Kidney capillary endothelial cell (primary cell): ENCODE measurements around the gene MAPK6.
"Not testable (repeated sequence)": the region's sequence is repeated elsewhere in the genome, so short reads cannot be mapped to it uniquely, and the experiment has no call there.

ENCODE experiments used
- DNase-seq: peaks from one replicate; pipeline ENCODE4 v3.0.0-alpha.2; 2018; ENCODE audit warnings: low spot score

Gene MAPK6

DNA sequence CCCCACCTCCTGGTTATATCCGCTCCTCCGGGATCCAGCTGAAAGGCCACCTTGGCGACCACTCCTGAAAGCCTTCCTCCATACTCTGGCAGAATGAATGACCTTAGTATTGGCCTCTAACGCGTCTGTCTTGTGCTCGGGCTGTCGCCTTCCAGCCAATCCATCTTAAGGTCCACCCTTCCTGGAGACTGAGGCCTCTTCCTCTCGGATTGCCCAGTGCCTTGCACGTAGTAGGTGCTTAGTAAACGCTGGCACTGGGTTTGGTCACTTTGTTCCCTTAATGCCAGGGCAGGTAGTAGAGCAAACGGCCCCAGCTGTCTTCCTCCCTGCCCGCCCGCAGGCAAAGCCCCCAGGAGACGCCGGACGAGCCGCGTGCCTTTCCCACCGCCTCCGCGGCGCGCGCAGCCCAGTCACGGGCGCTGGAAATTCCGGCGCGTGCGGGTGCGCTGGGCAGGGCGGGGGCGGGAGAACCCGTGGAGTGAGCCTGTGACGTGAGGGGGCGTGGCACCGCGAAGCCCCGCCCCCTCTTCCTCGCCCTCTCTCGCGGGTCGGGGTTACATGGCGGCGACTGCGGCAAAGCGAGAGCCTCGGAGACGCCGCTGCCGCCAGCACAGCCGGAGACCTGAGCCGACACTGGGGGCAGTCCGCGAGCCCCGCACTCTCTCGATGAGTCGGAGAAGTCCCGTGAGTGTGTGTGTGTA lies at the start of gene MAPK6:
Gene MAPK6, plus strand, starts transcription at position 527 of the 701 bp plus-strand sequence. CDS start 27,242 bp downstream, outside the sequence.
- peak; percentile 83 for DNase-seq

DNA sequence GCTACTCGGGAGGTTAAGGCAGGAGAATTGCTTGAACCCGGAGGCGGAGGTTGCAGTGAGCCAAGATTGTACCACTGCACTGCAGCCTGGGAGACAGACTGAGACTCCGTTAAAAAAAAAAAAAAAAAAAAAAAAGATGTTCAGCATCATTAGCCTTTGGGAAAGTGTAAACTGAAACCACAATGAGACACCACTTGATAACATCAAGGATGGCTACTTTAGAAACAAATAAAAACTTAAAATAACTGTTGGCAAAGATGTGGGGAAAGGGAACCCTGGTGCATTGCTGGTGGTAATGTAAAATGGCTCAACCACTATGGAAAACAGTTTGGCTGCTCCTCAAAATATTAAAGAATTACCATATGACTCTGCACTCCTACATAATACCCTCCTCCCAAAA lies 49.3 kb upstream of the MAPK6 start:
- DNase-seq: no peak

DNA sequence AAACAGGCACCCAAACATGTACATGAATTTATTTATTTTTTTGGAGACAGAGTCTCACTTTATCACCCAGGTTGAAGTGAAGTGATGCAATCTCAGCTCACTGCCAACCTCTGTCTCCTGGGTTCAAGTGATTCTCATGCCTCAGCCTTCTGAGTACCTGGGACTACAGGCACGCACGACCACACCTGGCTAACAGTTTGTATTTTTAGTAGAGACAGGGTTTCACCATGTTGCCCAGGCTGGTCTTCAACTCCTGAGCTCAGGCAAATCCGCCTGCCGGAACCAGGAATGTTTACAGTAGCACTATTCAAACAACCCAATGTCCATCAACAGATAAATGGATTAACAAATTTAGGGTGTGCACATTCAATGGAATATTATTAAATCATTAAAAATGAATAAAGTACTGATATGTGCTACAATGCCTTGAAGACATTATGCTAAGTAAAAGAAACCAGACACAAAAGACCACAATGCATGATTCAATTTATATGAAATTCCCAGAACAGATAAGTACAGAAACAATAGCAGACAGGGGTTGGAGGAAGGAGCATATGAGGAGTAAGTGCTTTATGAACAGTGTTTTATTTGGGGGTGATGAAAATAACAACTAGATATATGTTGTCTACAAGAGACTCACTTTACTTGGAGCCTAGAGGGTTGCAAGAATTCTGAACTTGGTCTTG lies 48.7 kb upstream of the MAPK6 start:
- no peak for DNase-seq

DNA sequence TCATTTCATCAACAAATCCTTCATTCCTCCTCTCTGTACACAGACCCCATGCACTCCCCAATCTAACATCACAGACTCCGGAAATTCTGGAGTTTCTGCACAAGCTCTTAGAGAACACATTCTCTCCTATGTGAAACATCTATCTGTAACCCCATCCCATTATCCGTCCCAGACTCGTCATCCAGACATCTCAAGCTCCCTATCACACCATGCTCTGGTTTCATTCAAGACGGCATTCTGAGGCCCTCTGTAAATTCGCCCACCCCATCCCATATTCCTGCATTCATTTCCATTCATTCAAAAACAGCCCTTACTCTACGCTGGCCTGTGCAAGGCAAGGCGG lies 48.0 kb upstream of the MAPK6 start:
- no peak for DNase-seq

DNA sequence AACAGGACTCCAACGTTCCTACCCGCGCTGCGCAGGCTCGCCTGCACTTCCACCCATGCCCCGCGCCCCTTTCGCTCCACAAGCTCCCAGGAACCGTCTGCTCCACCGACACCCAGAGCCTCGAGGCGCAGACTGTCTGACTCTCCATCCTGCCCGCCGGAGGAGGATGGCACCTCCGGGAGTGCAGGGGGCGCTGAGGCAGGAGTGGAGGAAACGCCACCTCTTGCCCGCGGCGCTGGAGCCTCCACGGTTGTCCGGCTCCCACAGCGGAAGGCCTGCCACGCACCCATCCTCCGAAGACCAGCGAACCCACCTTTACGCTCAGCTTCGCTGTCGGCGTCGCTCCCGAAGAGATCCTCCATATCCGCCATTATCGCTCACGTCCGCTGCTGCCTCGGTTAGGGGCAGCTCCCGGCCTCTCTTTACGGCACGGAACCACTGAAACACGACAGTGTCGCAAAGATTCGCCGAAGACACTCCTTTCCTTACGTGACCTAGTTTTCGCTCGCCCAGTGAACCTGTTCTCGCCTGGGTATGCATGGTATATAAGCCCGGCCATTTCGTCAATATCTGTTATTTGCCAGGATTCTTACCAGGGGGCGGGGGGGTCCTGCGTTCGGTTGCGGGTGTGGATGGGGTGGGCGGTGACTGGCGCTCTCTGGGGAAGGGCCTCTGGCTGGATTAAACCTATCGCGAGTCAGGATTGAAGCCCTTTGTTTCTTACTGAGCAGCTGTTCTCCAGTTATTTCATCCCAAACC lies 47.5 kb upstream of the MAPK6 start, which contains the start of gene LEO1:
Gene LEO1, minus strand, starts transcription at position 404 of the 759 bp plus-strand sequence. Its CDS starts 33 bp downstream, at position 371.
- peak; percentile 95 for DNase-seq

DNA sequence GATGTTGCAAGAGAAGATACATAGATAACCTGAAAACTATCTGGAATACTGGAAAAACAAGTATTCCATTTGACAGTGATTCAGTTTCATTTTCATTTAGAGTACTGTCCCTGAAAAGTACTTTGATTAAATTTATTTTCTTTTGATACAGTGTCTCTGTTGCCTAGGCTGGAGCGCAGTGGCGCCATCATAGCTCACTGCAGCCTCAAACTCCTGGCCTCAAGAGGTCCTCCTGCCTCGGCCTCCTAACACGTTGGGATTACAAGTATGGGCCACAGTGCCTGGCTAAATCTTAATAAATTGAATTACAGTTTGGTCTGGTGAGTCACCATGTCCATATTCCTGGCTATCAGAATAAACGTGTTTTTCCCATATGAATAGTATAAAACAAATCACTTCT lies 45.8 kb upstream of the MAPK6 start:
- no peak for DNase-seq

DNA sequence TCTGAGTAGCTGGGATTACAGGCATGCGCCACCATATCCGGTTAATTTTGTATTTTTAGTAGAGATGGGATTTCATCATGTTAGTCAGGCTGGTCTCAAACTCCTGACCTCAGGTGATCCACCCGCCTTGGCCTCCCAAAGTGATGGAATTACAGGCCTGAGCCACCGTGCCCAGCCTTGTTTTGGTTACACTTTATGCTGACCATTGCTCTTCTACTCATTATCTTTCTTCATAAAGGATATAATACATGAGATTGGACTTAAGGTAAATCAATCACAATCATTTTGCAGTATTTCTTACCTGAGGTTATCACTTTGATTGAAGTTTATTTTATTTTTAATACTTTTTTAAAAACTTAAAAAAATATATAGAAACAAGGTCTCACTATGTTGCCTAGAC lies 45.2 kb upstream of the MAPK6 start:
- DNase-seq: no peak

DNA sequence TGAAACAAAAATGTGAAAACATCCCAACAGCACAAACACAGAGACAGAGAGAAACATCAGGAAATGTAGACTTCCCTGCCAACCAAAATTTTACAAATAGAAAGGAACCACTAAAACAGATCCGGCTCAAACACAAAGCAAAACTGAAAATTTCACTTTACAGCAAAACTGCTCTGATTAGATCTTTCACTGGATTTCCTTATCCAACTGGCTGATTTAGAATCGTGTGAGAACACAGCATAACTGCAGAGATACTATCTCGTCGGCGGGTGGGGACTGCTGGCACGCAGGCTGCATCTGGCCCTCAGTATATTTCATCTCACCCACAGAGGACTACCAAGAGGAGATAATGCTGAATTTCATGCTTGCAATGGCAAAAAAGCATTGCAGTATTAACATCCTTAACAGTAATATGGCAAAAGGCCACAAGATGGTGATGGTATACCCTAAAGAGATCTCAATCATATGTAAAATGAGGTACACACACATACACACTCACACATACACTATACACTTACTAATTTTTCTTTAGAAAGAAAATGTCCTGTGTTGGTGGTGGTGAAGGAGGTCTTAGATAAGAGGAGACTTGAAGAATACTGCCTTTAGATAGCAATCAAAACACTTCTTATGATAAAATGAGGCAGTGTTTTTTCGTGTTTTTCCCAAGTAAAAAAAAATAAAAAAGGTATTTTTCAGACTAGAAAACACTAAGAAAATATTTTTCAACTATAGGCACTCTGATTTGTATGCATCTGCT lies 36.8 kb upstream of the MAPK6 start:
- DNase-seq: peak; percentile 85

DNA sequence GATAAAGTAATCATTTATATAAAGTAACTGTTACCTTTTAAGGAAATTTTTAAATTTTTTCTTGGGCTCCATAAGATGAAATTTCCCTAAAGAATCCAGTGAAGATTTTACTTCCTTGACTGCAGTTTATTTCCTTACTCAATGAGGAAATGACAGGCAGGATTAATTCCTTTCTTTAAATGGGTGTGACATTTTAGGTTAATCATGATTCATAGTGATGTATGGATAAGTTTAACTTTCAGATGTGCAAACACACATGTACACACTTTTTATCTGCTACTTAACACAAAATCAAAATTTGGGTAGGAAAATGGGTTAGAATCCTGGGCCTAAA lies 36.3 kb upstream of the MAPK6 start:
- no peak for DNase-seq

DNA sequence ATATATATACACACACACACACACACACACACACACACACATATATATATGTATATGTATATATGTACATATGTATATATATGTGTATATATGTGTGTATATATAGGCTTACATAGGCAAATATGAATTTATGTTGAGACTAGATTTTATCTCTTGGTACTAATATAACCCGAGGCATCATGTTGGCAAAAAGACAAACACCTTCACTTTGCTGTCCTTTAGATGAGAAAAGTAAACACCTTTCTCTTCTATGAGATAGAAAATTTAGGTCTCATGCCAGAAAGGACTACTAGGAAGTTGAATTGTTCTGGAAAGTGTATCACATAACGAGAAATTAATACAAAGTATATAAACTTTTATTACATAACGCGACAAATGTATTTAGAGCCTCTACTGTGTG lies 27.9 kb upstream of the MAPK6 start:
- no peak for DNase-seq

DNA sequence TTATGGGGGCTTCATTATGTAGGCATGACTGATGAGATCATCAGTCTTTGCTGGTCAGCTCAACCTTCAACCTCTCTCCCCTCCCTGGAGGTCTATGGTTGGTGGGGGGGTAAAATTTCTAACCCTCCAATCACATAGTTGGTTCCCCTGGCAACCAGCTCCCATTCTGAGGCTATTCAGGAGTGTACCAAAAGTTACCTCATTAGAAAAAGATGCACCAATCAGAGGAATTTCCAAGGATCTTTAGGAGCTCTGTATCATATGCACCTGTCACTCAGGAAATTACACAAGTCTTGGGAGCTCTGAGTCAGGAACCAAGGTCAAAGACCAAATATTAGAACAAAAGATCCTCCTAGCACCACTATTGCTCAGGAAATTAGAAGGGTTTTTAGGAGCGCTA lies 26.1 kb upstream of the MAPK6 start:
- peak; percentile 73 for DNase-seq

DNA sequence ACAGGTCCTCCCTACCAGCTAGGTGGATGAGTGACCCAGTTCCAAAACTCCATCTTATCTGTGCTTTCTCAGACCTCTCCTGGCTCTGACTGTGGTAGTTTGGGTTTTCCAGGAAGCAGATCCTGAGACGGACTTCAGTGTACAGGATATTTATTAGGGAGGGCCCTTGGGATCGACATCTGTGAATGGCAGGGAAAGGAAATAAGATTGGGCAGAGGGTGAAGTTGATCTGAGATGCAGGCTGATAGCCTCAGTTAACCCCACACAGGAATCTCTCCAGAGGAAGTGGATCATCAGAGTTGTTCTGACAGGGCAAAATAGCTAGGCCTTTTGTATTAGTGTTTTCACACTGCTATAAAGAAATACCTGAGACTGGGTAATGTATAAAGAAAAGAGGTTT lies 16.7 kb upstream of the MAPK6 start:
- no peak for DNase-seq

DNA sequence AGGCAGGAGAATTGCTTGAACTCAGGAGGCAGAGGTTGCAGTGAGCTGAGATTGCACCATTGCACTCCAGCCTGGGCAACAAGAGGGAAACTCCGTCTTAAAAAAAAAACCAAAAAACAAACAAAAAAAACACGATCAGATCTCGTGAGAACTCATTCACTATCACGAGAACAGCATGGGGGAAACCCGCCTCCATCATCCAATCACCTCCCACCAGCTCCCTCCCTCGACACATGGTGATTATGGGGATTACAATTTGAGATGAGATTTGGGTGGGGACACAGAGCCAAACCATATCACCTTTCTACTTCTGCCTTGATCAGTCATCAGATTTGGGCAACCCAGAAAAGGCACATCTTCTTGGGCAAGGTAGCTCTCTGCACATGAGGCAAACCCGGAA lies 15.9 kb upstream of the MAPK6 start:
- DNase-seq: not testable (repeated sequence)

DNA sequence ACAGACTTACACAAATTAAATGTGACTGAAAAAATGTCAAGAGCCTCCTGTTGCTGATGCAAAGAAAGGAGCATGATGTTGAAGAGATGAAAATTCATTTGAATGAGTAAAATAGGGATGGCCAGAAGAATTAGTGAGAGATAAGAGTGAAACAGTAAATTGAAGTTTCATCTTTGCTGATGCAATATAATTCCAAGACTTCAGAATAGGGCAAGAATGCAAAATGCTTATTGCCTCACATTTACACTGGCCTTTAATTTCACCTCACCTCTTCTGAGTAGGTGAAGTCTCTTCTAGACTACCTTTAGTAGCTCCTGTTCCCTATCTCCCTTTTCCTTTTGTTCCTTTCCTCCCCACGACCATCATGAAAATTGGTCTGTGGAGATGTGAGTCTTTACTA lies 15.3 kb upstream of the MAPK6 start:
- no peak for DNase-seq

DNA sequence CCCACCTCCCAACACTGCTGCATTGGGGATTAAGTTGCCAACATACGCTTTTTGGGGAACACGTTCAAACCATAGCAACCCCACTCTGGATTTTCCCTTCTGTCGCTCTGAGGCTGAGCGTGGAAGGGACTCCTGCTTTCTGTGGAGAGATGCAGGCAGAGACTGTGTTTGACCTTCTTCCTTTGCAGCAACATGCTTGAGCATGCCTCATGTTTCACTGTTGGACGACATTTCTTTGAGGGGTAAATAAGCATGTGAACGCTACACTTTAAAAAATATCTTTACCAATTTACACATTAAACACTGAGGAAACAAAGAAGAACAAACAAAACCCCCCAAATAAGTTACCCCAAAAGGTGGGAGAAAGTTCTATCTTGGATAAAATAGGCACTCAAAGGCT lies 14.2 kb upstream of the MAPK6 start:
- no peak for DNase-seq

DNA sequence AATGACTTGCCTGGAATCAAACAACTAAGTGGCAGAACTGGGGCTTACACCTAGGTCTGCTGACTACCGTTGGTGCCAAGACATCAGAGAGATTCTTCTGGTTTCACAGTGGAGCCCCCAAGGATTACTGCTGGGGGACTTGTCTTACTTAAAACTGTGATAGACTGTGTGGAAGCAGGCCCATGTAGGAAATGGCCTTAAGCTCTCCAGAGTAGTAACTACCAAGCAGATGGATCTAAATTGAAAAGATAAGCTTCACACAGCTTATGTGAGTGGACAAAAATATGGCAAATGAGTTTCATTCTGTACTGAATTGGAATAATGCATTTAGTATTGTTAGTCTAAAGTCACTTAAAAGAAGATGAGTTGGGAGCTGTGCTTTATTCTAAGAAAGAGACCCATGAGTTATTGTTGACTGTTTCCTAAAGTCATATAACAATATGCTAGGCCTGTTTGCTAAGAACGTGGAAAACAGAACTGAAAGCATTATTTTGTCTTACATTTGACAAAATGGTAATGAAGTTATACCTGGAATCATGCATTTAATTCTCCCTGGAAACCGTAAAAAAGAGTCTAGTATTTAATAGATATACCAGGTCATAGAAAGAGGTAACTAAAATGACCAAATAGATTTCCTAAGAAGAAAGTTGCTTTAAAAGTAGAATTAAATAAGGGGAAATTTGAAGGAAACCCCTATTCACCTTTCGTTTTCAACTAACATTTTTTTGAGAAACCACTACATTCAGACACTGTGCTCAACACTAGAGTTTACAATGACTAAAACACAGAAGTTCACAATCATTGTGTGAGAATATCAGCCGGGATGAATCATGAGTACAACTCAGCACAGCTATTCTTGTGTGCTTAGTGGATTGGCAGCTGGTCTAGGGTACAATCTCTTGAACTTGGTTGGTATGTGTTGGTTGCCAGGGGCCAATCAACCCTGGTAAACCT lies 13.0 kb upstream of the MAPK6 start:
- DNase-seq: peak; percentile 85

DNA sequence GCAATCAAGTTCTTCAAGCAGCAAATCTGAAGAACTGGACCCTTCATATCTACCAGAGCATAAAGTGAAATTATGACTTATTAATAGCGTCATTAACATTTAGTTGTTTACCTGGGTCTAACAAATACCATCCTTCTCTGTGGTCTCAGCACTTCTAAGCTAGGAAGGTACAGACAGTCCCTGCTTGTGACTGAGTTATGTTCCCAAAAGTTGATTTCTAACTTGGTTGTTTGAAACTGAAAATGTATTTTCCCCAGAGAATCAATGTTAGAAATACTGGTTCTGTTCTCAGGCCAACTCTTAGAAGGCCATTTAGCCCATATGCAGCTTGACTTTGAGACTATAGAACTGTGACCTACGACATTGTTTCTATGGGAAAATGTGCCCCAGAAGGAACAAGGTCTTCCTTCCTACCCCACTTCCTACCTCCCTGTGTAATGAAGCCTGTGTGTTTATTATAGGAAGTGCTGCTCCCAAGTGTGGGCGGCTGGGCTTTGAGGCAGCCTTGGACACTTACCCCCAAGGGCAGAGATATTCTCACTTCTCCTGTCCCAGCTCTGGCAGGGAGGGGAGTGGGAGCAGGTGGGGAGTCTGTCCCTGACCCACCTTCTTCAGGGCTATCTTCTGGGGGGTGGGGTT lies 12.2 kb upstream of the MAPK6 start:
- DNase-seq: no peak

DNA sequence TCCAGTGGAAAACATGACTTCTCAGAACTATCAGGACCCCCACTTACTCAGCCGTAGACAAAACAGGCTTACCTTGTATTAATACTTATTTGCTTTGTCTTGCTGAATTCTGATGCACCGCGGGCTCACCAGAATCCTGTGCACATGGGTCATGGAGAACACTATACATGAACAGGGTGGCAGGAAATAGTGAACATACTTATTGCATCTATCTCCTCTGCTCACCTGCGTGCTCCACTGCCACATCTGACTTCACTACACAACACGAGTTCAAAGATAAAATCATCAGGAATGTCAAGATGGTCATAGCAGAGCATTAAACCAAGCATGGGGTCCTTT lies 10.7 kb upstream of the MAPK6 start:
- no peak for DNase-seq

DNA sequence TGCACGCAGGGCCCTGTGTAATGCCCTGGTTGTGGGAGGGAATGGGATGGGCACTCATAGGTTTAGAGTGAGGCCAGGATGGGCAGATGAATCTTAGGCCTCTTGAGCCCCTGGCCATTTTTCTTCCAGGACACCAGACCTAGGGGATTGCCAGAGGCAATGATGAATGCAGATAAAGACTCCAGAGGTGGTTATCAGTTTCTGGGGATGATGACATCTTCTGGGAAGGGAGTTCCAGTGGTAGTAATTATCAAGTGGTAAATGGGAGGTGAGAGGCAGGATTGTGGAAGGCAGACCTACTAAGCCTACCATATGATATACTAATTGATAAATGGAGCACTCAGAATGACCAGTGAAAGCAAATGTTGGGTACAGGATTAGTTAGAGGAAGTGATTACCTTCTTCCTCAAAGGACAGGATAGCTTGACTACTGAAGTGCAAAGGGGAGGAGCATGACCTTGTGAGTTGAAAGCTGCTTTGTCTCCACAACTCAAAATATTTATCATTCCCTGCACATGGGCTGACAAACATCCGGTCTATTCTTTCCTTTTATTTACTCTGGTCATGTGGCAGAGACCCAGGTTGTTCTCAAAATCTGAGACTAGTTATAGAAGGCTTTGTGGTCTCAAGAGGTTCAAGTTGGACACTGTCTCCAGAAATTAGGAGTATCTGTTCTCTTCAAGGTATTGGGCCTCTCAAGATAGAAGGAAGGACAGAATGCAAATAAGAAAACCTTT lies 10.2 kb upstream of the MAPK6 start:
- peak; percentile 61 for DNase-seq
